Measurements from ENCODE around the gene CCNL2. TPM values are rescaled to one million over a fixed set of nuclear protein-coding genes. Genes with fewer than 3 reads are reported as not detected.
A peak's percentile ranks its signal among the peaks of the same experiment; 100 is the strongest.
"Not testable (repeated sequence)": the region's sequence is repeated elsewhere in the genome, so short reads cannot be mapped to it uniquely, and the experiment has no call there.

Gene CCNL2
- 185 and 228 TPM in 2 replicates for total RNA-seq
- 161 TPM for polyA plus RNA-seq (2012)

DNA sequence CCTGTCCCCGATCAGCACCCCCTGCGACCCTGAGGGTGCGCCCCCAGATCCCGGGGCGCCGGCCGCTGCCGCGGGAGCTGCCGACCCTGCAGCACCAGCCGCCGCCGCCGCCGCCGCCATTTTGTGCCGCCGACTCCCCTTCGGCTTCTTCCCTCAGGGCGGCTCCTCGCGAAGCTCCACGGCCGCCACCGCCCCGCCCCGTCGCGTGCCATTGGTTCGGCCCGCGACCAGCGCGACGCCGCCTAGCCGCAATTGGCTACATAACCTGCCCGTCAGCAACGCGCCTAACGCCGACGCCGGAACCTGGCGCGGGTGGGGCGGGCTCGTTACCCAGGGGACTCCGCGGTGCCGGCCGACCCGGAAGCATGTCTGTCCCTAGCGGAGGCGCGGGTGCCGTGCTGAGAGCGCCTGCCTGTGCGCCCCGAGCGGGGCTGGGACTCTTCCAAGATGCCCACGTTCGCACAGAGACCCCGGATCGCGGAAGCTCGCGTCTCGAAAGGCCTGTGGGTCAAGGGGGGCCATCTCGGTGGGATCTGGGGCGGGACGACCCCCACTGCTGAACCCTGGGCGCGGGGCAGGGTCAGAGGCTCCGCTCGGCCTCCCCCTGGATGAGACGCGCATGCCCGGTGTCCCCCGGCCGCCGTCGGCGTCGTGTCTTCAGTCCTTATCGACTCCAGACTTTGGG lies at the start of gene CCNL2:
CCNL2 (minus strand) TSS at position 149 of the 685 bp plus-strand sequence; CDS start at position 120, 29 bp downstream.
- peak; percentile 98 for DNase-seq (ENCODE audit: low read depth)

- not testable (repeated sequence) for DNase-seq (ENCODE audit: low read depth)
These were observed 47.5 kb upstream of the CCNL2 start for GRCh38 chr1:1446631-1447030.

DNA sequence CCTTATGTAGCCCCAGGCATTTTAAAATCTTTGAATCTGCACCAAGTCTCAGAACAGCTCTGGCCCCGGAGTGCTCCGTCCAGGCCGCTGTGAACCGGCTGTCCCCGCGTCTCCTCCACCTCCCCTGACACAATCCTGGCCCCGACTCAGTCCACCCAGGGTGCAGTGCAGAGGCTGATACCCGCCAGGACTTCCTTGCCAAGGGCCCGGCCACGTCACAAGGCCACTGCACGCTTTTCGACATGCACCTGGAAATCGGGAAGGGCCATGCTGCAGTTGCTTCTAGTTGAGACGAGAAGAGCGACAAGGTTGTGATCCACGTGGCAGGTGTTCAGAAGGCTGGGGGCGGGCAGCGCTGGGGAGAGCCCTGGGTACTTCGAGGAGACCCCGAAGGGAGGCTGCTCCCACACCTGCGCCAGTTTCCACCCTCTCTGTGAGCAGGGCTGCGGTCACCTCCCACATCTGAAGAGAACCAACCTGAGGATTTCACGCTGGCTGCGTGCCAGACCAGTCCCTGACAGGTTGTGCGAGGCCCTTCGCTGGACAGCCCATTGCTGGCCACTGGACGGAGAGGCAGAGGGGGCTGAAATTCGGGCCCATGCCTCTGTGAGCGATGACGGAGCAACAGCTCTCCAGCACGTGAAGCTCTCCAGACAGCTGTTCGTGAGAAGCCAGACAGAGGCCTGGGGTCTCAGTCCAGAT lies 43.1 kb upstream of the CCNL2 start:
- no peak for DNase-seq (ENCODE audit: low read depth)

GRCh38 chr1:1441002-1441888 lies 42.1 kb upstream of the CCNL2 start:
- peak; percentile 52 for DNase-seq (ENCODE audit: low read depth)

GRCh38 chr1:1440262-1441001 lies 41.3 kb upstream of the CCNL2 start:
- DNase-seq (ENCODE audit: low read depth) = no peak

DNA sequence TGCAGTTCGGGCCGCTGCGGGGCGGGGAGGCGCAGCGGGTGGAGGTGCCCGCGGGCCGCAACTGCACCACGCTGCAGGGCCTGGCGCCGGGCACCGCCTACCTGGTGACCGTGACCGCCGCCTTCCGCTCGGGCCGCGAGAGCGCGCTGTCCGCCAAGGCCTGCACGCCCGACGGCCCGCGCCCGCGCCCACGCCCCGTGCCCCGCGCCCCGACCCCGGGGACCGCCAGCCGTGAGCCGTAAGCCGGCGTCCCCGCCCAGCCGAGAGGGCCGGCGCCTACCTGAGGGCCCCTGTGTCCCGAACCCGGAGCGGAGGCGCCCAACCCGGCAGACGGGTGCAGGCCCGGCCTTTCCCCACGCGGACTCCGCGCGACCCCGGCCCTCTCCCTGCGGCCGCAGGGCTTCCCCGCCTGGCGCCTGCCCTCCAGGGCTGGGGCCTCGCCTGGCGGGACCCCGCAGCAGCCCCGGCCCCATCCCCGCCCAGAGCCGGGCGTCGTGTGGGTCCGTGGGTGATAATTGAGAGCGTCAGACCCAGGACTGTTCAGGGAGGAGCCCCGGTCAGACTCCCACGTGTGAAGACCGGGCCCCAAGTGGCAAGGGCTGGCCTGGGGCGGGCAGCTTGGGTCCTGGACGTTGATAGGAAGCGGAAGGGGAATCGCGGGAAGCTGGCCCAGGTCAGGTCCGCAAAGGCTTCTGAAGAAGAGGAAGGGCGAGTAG lies 40.6 kb upstream of the CCNL2 start:
- DNase-seq (ENCODE audit: low read depth) = no peak

- DNase-seq (ENCODE audit: low read depth) = no peak
These were observed 39.6 kb upstream of the CCNL2 start for GRCh38 chr1:1438531-1439381.

- DNase-seq (ENCODE audit: low read depth) = no peak
These were observed 38.8 kb upstream of the CCNL2 start for GRCh38 chr1:1437904-1438376.

DNA sequence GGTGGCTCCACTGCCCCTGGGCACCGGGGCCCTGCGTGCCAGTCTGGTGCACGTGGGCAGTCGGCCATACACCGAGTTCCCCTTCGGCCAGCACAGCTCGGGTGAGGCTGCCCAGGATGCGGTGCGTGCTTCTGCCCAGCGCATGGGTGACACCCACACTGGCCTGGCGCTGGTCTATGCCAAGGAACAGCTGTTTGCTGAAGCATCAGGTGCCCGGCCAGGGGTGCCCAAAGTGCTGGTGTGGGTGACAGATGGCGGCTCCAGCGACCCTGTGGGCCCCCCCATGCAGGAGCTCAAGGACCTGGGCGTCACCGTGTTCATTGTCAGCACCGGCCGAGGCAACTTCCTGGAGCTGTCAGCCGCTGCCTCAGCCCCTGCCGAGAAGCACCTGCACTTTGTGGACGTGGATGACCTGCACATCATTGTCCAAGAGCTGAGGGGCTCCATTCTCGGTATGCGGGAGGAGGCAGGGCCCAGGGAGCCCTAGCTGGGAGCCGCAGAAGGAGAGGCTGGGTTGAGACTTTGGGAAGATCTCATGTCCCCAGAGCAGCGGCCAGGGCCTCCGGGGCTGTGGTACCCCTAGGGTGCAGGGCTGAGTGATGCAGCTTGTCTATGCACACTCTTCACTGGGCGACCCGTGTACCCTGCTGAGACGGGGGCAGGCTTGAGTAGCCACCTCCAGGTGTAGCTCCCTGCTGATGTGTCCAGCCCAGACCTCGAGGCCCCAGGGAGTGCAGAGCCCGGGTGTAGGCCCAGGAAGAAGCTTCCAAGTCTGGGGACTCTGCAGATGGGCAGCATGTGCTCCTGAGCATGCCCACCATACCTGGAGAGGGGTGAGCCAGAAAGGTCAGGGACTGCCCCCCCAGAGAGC lies 38.1 kb upstream of the CCNL2 start:
- no peak for DNase-seq (ENCODE audit: low read depth)

GRCh38 chr1:1436630-1437032 lies 37.5 kb upstream of the CCNL2 start:
- no peak for DNase-seq (ENCODE audit: low read depth)

- no peak for DNase-seq (ENCODE audit: low read depth)
These were observed 36.9 kb upstream of the CCNL2 start for GRCh38 chr1:1435911-1436629.

DNA sequence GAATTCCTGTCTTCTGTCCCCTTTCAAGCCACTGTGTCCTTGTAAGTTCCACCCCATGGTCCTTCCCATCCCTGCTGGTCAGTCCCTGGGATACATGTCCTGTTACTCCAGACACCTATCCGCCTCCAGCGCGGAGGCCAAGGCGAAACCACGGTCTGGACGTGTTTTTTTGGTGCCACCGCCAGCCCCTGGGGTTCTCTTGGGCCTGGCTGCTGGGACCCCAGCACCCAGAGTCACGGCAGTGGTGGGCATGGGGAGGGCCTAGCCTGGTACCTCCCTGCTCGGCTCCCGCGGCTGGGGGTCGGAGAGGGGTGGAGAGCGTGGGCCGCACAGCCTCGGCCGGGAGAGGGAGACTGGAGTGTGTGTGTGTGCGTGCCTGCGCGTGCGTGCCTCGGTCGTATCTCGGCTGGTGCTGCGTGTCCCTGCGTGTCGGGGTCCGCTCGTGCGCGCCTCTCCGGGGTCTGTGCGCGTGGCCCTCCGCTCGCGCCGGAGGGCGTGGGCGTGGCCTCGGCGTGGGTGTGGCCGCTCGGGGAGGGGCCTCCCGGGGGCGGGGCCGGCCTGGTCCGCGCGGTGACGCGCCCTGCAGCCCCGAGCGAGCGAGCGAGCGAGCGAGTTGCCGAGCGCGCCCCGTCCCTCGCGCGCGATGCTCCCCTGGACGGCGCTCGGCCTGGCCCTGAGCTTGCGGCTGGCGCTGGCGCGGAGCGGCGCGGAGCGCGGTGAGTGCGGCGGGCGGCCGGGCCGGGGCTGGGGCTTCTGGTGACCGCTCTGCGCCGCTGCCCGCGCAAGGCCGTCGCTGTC lies 36.2 kb upstream of the CCNL2 start, which contains the start of gene VWA1:
VWA1 (plus strand) TSS at position 585 of the 798 bp plus-strand sequence; CDS start at position 644, 59 bp downstream.
- no peak for DNase-seq (ENCODE audit: low read depth)

- no peak for DNase-seq (ENCODE audit: low read depth)
These were observed 35.6 kb upstream of the CCNL2 start for GRCh38 chr1:1434824-1435105.

DNA sequence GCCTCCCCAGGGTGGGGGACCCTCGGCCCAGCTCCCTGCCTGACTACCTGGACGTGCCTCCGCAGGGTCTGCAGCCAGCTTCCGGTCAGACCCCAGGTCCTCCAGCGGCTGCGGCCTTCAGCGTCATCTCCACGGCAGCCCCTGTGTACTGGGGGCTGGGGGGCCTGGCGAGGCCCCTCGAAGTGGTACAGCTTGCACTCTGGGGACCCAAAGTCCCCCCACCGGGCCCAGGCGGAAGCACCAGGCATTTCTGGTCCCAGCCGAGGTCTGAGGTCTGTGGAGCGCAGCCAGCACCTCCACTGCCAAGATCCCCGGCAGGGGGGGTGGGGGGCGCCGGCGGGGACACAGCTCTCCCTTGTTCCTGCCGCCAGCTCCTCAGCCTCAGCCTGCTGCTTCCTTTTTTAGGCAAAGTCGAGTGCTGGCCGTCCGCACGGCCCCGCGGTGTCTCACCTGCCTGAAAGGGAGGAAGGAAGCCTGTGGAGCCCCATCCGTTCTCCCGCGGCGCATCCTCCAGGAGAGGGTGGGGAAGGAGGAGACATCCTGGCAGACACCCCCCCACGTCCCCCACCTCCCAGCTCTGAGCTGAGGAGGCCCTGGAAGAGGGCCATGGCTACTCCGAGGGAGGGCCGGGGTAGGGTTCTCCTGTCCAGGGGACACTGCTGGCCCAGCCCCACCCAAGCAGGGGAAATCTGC lies 35.1 kb upstream of the CCNL2 start:
- no peak for DNase-seq (ENCODE audit: low read depth)

- no peak for DNase-seq (ENCODE audit: low read depth)
These were observed 34.6 kb upstream of the CCNL2 start for GRCh38 chr1:1433804-1434130.
